Fibroblast of pulmonary artery (primary cell): ENCODE results near the gene CREBBP.

Experiments
- DNase-seq: peaks from one replicate; pipeline ENCODE4 v3.0.0-alpha.2; 2010; ENCODE audit warnings: low read depth
- H3K4me3 ChIP-seq: replicated peaks from 2 replicates; pipeline ENCODE4 v1.5.1; 2011; ENCODE audit warnings: low read depth, mild to moderate bottlenecking, control low read depth, low read length, moderate library complexity
- CTCF ChIP-seq: IDR thresholded peaks from 2 replicates; pipeline ENCODE4 v1.5.1; 2011; ENCODE audit warnings: mild to moderate bottlenecking, control low read depth, low read length, inconsistent platforms; ENCODE audit errors: missing control alignments

CREBBP gene

GRCh38 chr16:3728424-3729160 lies 151.9 kb downstream of the CREBBP start:
- no peak overlapping the region for H3K4me3 ChIP-seq
- no peak for DNase-seq
- TF ChIP-seq CTCF: no peak

- TF ChIP-seq CTCF: no peak
- DNase-seq: no peak
- H3K4me3 ChIP-seq: no peak overlapping the region
These were observed 152.6 kb downstream of the CREBBP start for GRCh38 chr16:3727806-3728381.

GRCh38 chr16:3726021-3726687 lies 154.4 kb downstream of the CREBBP start:
- DNase-seq: no peak
- no peak overlapping the region for H3K4me3 ChIP-seq
- TF ChIP-seq CTCF: no peak

- DNase-seq: no peak
- no peak overlapping the region for H3K4me3 ChIP-seq
- no peak for TF ChIP-seq CTCF
These were observed 155.2 kb downstream of the CREBBP start for GRCh38 chr16:3725276-3725675.

GRCh38 chr16:3722508-3722907 lies 158.0 kb downstream of the CREBBP start:
- H3K4me3 ChIP-seq: no peak overlapping the region
- TF ChIP-seq CTCF: no peak
- DNase-seq: no peak

GRCh38 chr16:3720418-3720817 lies 160.1 kb downstream of the CREBBP start:
- H3K4me3 ChIP-seq: no peak overlapping the region
- no peak for DNase-seq
- no peak for TF ChIP-seq CTCF
